GM12872 (cell line): Measurements from ENCODE around the gene ERCC6.

Source experiments
- CTCF ChIP-seq: IDR thresholded peaks from 3 replicates; pipeline ENCODE4 v1.5.1; 2011; ENCODE audit warnings: low read depth, mild to moderate bottlenecking, low read length, moderate library complexity; ENCODE audit not compliant: insufficient read depth

The ERCC6 gene

GRCh38 chr10:49478819-49479218, 60.1 kb downstream of the ERCC6 start:
- no peak for TF ChIP-seq CTCF

GRCh38 chr10:49474901-49475300, 64.0 kb downstream of the ERCC6 start:
- no peak for TF ChIP-seq CTCF

- no peak for TF ChIP-seq CTCF
These were observed 67.4 kb downstream of the ERCC6 start for GRCh38 chr10:49471532-49471931.

- TF ChIP-seq CTCF, result no peak
These were observed 73.2 kb downstream of the ERCC6 start for GRCh38 chr10:49465736-49466135.
